ENCODE measurements around the gene ARHGEF37. TPM values are rescaled to one million over a fixed set of nuclear protein-coding genes. Genes with fewer than 3 reads are reported as not detected.

Gene ARHGEF37
- total and polyA plus RNA-seq, 2 of the 8 experiments (the other 6 are each of a cell fraction or from before 2014, with no cell fraction given): 0.21 to 0.48 TPM

- 79% methylated on average over 5 of the region's 5 CpGs; no CpG with 5 or more reads in 1 of the 2 experiments for WGBS, 2 experiments (ENCODE audit: extremely low coverage in 1 of 2, insufficient coverage in 1 of 2, insufficient read length in 1 of 2, insufficient replicate concordance in 2 of 2, low coverage in 1 of 2, low lambda C conversion rate in 2 of 2, missing lambda C conversion rate in 1 of 2)
- Histone ChIP-seq H4K20me1 (replicated peaks in 1 of 2; ENCODE audit: control insufficient read depth in 1 of 2, insufficient read depth in 2 of 2, low read length in 2 of 2) (no peaks in the 10 kb centered on the region), H3K56ac (replicated peaks; ENCODE audit: insufficient read length, low read depth, low read length) (no peak overlapping the region), H2AK5ac (ENCODE audit: low read depth, low read length) (no peak overlapping the region), H3K4ac (replicated peaks; ENCODE audit: insufficient read length, low read depth, low read length) (no peak overlapping the region), H3K14ac (ENCODE audit: insufficient read length) (no peak overlapping the region), H3K18ac (ENCODE audit: extremely low read depth, low read length) (no peak overlapping the region), H3K23me2 (ENCODE audit: low read depth, low read length) (no peaks in the 10 kb centered on the region), H3K27ac (ENCODE audit: low read depth, low read length) (no peak overlapping the region), H3K79me2 (ENCODE audit: control insufficient read depth in 1 of 2, insufficient read depth in 2 of 2, low read length in 2 of 2) (no peaks in the 10 kb centered on the region), H4K91ac (replicated peaks; ENCODE audit: insufficient read length, low read length) (no peak overlapping the region), H2AFZ (ENCODE audit: low read length) (no peak overlapping the region), H4K8ac (ENCODE audit: extremely low read depth, insufficient read depth, low read length) (no peak overlapping the region), H3K9ac (replicated peaks in 1 of 4; ENCODE audit: extremely low read depth in 1 of 4, low read depth in 3 of 4, low read length in 3 of 4) (no peak overlapping the region), H3K4me3 (ENCODE audit: extremely low read depth in 1 of 4, insufficient read depth in 2 of 4, low read depth in 3 of 4, low read length in 4 of 4) (no peak overlapping the region), H3K27me3 (replicated peaks in 1 of 4; ENCODE audit: control insufficient read depth in 3 of 4, extremely low read depth in 1 of 4, insufficient read depth in 3 of 4, low read length in 3 of 4) (no peaks in the 10 kb centered on the region), H3K4me2 (ENCODE audit: insufficient read depth in 1 of 2, low read depth in 2 of 2, low read length in 2 of 2) (no peak overlapping the region), H3K36me3 (ENCODE audit: control insufficient read depth in 2 of 4, insufficient read depth in 4 of 4, low read length in 3 of 4) (no peaks in the 10 kb centered on the region), H3K4me1 (replicated peaks in 1 of 4; ENCODE audit: control insufficient read depth in 3 of 4, insufficient read depth in 4 of 4, low read length in 3 of 4) (no peaks in the 10 kb centered on the region), H2BK20ac (ENCODE audit: low read length) (no peak overlapping the region), H2BK15ac (ENCODE audit: low read length) (no peak overlapping the region), H2BK12ac (ENCODE audit: low read depth, low read length) (no peak overlapping the region), H2BK5ac (ENCODE audit: low read depth, low read length) (no peak overlapping the region), H3K79me1 (ENCODE audit: low read depth, low read length) (no peaks in the 10 kb centered on the region), H4K5ac (ENCODE audit: insufficient read length, low read depth, low read length) (no peak overlapping the region), H3K23ac (ENCODE audit: insufficient read length) (no peak overlapping the region), H2BK120ac (replicated peaks; ENCODE audit: low read depth, low read length) (no peak overlapping the region), H3K9me3 (ENCODE audit: insufficient read depth in 2 of 2, low read depth in 1 of 2, low read length in 1 of 2) (peaks cover 0 to 2% of the 10 kb centered on the region in 2 experiments; a peak in 1 of 4 replicates)
- POLR2A ChIA-PET (ENCODE audit: partially characterized antibody): no interaction called here
- DNase-seq (ENCODE audit: low read depth in 1 of 2, low spot score in 2 of 2) (no peak), FAIRE-seq (no peak)
- CTCF ChIA-PET (ENCODE audit: partially characterized antibody): interaction anchor here (0.6 to 8.1 kb wide), 17 partner anchors 9 to 169 kb away, joined by 3 to 59 read pairs (median 5); no protein-coding TSS in a partner anchor
- no peak for TF ChIP-seq BCL11A (IDR thresholded peaks at IDR 0.05; ENCODE audit: low read depth in 2 of 2, low read length in 2 of 2)
- TF ChIP-seq TBP (IDR thresholded peaks at IDR 0.05; ENCODE audit: low read depth, low read length): no peak
- no peak for TF ChIP-seq EGR1 (IDR thresholded peaks at IDR 0.05; ENCODE audit: borderline replicate concordance, low read depth, low read length)
- TF ChIP-seq TAF7 (optimal IDR thresholded peaks at IDR 0.05; ENCODE audit: borderline replicate concordance, low read depth, low read length): no peak
- TF ChIP-seq ATF3 (IDR thresholded peaks at IDR 0.05; ENCODE audit: insufficient read depth, low read depth, low read length): no peak
- no peak for TF ChIP-seq TEAD4 (IDR thresholded peaks at IDR 0.05; ENCODE audit: low read depth, low read length)
- TF ChIP-seq SIRT6 (IDR thresholded peaks at IDR 0.05; ENCODE audit: low read length): no peak
- TF ChIP-seq SP4 (IDR thresholded peaks at IDR 0.05; ENCODE audit: low read length): no peak
- no peak for TF ChIP-seq ASH2L (IDR thresholded peaks at IDR 0.05; ENCODE audit: low read length)
- no peak for TF ChIP-seq RFX5 (IDR thresholded peaks at IDR 0.05; ENCODE audit: borderline replicate concordance, low read depth, low read length)
- no peak for TF ChIP-seq JUN (IDR thresholded peaks at IDR 0.05; ENCODE audit: low read depth, low read length)
- TF ChIP-seq RNF2 (IDR thresholded peaks at IDR 0.05; ENCODE audit: borderline replicate concordance, low read depth, low read length, missing control alignments, poor library complexity, severe bottlenecking): no peak
These were observed 84.3 kb downstream of the ARHGEF37 start for GRCh38 chr5:149665416-149666175.
